GM18520 (cell line): ENCODE data around the gene TTR.

Experiments used
- ATAC-seq: cut with Tn5 transposase; IDR thresholded peaks from one replicate; pipeline ENCODE4 v1.9.1; 2021; ENCODE audit not compliant: unreplicated experiment

TTR gene

DNA sequence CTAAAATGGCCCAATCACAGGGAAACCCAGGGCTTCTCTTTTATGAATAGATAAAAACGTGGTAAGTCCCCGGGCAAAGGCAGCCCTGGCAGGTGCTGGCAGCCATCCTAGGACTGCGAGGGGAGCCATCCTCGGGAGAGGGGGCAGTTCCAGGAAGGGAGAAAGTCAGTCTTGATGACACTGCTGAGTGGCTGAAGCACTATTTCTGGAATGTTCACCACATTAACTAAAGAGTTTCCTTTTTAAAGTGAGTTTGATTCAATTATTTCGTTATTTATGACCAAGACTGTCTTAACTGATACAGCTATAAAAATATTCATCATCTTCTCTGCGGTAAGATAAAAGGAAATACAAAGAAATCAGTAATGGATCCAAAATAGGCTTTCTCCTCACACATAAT is 20.4 kb downstream of the TTR start:
- no peak for ATAC-seq

DNA sequence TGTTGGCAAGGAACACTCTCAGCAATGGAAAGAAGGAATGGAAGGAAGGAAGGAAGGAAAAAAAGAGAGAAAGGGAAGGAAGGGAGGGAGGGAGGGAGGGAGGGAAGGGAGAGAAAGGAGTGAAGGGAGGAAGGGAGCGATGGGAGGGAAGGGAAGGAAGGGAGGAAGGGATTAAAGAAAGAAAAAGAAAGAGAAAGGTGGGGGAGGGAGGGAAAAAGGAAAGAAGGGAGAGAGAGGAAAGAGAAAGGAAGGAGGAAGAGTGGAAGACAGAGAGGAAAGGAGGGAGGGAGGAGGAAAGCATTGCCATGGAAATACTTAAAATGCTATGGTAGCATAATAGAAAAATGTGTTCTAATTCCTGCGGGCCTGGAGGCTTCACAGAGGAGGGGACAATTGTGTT is 22.4 kb downstream of the TTR start:
- no peak for ATAC-seq

DNA sequence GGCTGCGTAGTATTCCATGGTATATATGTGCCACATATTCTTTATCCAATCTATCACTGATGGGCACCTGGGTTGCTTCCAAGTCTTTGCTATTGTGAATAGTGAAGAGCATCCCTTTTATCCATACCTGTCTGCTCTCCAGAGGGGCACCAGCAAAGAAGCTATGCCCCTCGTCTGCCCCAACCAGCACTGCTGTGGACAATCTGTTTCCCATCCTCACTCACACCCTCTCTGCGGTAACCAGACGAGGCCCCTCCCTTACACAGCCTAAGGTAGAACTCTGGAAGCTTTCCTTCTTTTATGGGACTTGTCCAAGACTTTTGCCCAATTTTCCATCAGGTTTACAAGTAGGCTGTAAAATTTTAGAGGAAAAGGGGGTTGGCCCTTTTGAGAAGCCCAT is 24.9 kb downstream of the TTR start:
- ATAC-seq, result no peak

DNA sequence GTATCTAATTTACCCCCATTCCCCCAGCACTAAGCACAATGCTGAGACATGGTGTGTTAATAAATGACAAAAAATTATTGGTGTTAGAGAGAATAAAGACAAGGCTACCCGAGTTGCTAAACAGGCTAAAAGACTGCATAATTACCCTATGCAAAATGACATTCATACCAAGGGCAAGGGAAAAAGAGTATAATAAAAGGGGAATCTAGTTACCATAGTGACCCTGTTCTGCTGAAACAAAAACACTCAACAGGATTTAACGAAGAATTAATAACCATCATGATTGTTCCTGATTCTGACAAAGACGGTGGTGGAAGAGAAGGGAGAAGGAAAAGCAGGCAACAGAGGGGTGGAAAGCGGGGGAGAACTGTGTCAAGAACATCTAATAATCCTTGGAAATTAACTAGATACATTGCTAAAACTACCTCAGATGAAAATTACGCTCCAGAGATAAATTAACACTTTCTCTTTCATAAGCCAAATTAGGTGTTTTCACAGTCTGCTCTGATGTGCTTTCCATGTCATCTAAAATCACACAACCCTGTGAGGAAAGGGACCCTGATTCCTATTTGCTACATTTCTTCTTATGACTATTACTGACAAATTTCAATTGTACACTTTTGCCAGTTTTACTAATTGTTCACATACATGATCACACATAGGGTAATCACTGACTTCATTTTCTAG is 25.5 kb downstream of the TTR start:
- peak; percentile 41 for ATAC-seq

DNA sequence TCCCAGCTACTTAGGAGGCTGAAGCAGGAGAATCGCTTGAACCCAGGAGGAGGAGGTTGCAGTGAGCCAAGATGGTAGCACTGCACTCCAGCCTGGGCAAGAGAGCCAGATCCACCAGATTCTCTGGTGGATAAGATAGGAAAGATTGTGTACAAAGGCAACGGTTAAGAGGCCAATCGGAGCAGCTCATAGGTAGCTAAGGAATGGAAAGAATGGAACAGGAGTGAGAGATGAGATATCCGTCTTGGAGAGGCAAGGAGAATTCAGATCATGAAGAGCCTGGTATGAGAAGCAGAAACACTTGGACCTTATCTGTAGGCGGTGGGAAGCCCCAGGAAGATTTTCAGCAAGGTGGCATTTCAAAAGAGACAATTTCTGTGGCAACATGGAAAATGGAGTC is 27.1 kb downstream of the TTR start:
- ATAC-seq, result no peak

DNA sequence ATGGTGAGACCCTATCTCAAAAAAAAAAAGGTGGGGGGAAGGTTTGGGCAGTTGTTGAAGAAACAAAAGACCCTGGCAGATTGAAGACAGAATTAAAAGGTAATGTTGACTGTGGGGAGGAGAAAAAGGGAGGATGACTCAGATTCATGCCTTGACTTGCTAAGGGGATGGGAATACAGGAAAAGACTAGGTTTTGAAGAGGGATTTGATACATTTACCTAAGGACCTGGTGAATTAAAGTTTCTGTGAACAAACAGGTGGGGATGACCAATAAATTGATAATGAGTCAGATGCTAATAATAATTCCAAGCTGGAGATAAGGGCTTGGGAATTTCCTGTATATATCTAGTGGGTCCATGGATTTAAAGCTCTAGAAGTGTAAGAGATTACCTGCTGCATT is 27.6 kb downstream of the TTR start:
- ATAC-seq, result no peak

DNA sequence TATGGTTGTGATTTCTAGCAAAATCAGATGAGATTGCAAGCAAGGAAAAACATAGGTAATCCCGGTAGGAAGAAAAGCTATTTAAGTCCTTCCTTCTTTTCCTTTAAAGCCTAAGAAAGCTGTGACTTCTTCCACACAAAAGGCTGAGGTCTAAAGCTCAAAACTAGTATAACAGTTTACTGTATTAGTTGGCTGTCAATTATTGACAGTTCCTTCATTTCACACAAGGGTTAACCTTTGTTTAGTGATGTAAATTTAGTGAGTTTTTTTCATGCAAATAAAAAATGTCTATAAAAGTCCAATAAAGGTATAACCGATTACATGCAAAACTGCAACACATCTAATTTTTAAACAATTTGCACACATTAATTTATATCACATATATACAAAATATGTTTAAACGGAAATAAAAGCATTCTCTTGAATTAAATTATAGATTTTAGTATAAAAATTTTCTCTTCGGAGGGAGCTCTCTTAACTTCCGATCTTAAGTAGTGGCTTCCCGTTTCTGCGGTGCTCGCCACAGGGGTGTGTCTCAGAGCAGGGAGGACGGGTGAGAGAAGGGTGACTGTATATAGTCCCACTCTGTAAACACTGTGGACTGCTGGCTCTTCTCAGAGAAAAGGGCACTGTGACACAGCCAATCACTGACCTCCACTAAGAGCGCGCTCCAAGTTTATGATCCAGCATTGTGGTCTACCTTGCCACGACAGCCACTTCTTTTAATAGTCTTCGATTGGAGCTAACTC is 33.4 kb downstream of the TTR start:
- ATAC-seq, result no peak

DNA sequence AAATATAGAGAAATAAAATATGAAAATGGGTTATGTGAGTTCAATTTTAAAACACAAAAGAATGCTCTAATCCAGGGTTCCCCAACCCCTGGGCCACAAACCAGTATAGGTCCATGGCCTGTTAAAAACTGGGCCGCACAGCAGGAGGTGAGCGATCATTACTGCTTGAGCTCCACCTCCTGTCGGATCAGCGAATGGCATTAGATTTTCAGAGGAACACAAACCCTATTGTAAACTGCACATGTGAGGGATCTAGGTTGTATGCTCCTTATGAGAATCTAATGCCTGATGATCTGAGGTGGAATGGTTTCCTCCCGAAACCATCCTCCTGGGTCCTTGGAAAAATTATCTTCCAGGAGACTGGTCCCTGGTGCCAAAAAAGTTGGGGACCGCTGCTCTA is 34.7 kb downstream of the TTR start:
- no peak for ATAC-seq

DNA sequence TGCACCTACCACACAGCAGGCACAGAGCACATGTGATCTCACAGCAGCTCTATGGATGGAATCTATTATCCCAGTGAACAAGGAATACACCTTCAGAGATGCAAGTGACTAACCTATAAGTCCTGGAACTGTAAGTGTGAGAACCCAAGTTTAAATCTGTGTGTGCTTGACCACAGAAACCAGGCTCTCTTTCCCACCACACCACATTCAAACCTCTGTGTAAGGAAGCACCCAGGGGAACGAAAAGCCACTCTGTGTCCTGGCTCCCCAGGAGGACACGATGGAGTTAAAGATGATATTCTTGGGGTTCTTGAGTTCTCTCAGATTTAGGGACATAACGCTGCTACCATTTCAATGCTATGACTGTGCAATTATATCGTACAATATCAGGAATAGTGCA is 38.9 kb downstream of the TTR start:
- ATAC-seq, result no peak

DNA sequence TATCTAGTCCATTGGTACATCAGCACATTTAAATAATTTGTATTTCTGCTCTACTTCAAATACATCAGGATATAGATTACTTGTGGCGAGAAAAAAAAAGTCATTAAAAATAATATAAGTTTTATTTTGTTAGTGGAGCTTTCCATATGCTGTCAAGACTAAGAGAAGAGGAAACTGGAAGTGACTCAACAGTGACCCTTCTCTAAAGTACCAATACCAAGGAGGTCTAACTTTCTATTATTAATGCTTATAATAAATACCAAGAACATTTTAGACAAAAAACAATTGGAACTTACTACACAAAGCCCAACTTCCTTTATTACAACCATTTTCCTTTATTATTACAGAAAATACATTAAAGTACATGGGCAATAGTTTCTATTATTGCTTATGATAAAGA is 39.8 kb downstream of the TTR start:
- ATAC-seq, result no peak

DNA sequence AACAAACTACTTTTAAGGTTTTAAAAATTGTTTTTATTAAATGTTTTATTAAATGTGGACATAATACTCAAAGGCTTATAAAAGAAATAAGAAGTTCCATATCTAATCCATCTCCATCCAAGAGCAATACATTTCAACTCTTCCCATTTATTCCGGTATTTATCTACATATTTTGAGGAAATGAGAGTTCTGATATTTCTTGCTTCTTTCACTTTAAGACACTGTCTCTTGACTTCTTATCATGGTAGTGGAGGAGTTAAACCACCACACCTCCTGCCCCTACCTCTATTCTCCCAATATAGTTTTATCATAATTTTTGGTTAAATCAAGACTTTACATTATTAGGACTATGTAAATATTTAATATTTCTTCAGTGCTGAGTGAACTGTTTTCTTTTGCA is 40.7 kb downstream of the TTR start:
- no peak for ATAC-seq

DNA sequence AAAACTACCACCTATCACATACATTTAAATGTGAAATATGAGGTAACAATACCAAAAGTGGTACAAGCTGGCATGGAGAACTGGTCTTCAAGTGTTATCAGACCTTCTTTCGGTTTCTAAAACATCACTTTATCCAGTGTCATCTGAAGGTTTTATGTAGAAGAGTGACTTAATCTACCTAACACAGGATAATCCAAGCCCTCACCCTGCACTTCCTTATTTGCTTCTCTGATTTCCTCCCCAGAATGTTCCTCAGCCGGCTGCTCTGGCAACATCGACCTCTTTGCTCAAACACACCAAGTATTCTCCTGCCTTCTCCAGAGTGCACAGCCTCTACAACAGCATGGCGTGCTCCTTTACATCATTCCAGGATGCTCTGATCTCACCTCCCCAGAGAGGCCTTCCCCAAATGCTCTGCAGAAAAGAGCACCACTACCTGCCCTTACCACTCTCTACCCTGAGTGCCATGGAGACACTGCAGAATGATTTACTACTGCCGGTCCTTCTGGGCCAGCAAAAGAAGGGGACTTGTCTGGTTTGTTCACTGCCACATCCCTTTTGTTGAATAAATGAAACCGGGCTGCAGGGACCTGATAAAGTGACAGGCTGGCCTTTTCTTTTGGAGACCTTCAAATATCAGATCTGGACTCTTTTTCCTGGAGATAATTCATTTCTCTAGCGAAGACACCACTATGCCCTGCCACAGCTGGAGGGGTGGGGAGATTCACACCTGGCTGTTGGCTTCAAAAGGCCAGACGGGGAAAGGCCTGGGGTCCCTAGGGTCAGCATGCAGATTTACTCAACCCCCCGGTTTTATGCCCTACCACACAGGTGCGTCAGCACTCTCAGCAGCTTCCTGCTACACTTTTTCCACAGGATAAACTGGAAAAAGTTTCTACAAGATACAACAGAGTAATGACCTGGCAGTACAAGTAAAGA is 42.0 kb downstream of the TTR start:
- ATAC-seq, result no peak

DNA sequence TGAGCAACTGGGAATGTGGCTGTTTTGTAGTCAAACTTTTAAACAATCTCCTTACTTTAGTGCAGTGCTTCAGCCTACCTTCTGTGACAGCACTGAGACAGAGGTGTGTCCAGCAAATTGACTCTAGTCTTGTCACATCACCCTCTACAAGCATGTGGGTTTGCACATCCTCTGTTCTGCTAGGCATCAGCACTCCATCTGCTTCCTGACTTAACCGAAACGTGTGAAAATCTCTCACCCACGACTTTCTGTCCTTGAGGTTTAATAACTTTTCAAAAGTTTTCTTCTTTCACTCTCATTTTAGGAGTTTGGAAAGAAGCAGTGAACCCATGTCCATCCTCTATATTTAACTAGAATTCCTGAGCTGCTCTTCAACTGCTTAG is 42.6 kb downstream of the TTR start:
- ATAC-seq, result peak; percentile 96

DNA sequence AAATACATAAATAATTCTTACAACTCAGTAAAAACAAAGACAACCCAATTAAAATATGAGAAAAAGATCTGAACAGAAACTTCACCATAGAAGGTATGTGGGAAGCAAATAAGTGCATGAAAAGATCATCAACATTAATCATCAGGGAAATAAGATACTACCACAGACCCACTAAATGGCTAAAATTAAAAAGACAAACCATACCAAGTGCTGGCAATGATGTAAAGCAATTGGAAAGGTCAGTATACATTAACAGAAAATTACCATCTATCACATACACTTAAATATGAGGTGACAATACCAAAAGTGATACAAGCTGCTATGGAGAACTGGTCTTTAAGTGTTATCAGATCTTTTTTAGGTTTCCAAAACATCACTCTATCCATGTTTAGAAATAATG is 44.7 kb downstream of the TTR start:
- no peak for ATAC-seq

DNA sequence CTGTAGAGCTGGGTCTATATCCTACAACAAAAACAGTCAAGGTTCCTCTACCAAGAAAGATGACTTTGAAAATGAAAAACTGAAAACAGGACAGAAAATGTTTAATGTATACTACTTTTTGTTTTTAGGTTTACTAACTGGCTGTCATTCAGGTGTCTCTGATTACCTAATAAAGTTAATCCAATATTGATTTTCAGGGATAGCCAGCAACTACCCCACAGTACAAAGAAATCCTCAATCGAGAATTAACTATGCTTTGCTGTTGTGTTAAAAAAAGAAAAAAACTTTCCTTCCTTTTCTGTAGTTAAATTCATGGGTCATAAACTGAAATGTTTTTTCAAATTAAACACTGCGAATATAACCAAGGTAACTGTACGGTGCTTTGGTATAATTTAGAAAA is 45.8 kb downstream of the TTR start:
- no peak for ATAC-seq

DNA sequence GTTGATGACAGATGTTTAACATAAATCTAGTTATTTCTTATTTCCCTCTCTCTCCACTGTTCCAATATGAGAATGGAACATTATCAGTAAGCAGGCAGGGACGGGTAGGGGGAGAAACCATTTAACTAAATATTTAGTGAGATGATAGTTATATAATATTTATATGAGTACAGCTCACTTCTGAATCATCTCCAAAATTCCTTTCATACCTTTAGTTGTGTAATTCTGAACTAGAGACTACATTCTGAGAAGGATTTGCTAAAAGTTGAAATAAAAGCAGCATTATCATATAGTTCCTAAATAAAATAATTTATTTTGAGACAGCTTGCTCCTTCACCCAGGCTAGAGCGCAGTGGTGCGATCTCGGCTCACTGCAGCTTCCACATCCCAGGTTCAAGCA is 51.3 kb downstream of the TTR start:
- no peak for ATAC-seq

DNA sequence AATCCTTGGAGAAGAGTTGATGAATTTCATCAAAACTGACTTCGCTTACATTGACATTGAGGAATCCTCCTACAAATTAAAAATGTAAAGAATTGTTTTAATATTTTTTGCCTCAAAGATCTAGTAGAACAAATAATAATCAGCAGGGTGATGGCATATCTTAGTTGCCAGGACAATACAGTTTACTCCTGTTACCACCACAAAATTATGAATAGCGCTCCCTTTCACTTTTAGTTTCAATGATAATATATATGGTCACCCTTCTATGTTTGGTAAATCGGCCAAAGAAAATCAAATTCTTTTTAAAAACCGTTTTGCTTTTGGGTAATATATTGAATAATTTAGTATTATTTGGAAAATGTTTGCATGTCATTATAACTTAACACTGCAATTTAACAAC is 53.7 kb downstream of the TTR start:
- ATAC-seq, result no peak

DNA sequence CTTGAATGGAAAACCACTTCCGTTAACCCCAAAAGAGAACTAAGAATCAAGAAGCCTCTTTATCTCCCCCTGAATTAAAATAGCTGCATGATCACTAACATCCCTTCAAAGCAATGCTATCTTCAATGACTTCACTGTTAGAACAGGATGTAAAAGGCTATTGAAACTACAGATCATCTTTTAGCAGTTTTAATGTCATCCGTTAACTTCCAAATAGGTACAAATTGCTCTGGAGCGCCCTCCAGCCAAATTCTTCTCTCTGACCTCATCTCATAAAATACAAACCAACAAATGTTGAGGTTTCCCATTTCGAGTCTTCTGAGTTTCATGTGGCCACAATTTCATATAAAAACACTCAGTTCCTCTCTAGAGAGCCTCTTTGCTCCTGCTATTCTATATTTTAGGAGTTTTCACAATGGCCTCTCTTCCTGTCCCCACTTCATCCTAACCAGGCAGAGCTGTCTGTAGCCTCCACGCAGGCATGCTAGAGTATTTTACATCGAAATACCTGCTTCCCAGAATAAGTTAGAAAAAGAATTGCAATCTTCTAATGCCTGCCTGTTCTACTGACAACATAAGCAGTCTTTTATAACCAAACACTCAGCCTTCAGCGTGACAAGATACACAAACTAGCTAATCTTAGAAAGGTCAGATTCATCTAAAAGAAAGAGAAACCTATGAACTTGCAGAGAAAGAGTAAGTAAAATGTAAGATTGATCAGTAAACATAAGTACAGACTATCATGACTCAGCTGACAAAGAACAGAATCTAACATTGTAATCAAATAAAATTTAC is 54.9 kb downstream of the TTR start:
- peak; percentile 17 for ATAC-seq

DNA sequence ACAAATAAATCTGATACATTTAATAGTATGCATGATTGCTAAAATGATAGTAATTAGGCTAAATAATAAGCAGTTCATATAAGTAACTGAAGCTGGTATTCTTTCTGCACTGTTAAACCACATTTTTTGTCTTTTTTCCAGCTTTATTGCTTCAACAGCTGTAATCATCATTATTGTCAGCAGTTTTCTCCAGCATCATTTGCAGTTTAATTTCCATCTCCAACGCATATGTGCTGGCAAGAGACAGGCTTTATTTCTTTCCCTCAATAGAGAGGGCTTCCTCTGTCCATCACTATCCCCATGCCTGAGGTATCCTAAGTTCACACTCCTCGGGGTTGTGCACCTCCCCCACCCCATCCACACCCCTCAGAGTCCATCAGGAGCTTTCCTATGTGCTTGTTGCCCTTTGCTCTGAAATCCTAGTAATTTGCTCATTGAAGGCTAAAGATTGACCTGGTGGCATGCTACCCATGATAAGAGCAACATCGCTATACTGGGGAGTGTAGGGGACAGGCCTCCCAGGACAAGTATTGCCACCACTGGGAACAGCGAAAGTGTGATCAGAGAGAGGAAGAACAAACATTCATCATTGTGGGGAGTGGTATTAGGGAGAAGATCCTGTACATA is 55.6 kb downstream of the TTR start:
- ATAC-seq, result no peak
